HEK293 (cell line): Measurements from ENCODE around the gene TPSD1.

Experiments
- GLI4 ChIP-seq: fragments of 450-650 bp; formaldehyde crosslinking; IDR thresholded peaks from 2 replicates; pipeline ENCODE4 v1.5.1; 2016; ENCODE audit warnings: missing biosample characterization, missing genetic modification characterization
- GLIS1 ChIP-seq: fragments of 450-650 bp; formaldehyde crosslinking; IDR thresholded peaks from 2 replicates; pipeline ENCODE4 v1.5.1; 2016; ENCODE audit warnings: missing biosample characterization, missing genetic modification characterization
- HOXC10 ChIP-seq: sonication (generic); formaldehyde crosslinking; IDR thresholded peaks from 2 replicates; pipeline ENCODE4 v1.8.1; 2023; ENCODE audit warnings: mild to moderate bottlenecking, missing genetic modification reagents
- HOXD13 ChIP-seq: sonication (generic); formaldehyde crosslinking; IDR thresholded peaks from 2 replicates; pipeline ENCODE4 v1.8.0; 2022; ENCODE audit warnings: missing genetic modification reagents, borderline replicate concordance
- REPIN1 ChIP-seq: fragments of 450-650 bp; formaldehyde crosslinking; IDR thresholded peaks from 2 replicates; pipeline ENCODE4 v1.5.1; 2017; ENCODE audit warnings: missing biosample characterization, missing genetic modification characterization, low read depth
- SP7 ChIP-seq: fragments of 450-650 bp; formaldehyde crosslinking; IDR thresholded peaks from 2 replicates; pipeline ENCODE4 v1.5.1; 2016; ENCODE audit warnings: missing biosample characterization, missing genetic modification characterization
- ZBTB1 ChIP-seq: fragments of 450-650 bp; formaldehyde crosslinking; IDR thresholded peaks from 2 replicates; pipeline ENCODE4 v1.5.1; 2016; ENCODE audit warnings: missing biosample characterization, missing genetic modification characterization
- ZNF132 ChIP-seq: fragments of 450-650 bp; formaldehyde crosslinking; IDR thresholded peaks from 2 replicates; pipeline ENCODE4 v1.5.1; 2017; ENCODE audit warnings: missing biosample characterization, missing genetic modification characterization, borderline replicate concordance
- ZNF146 ChIP-seq: fragments of 450-650 bp; formaldehyde crosslinking; IDR thresholded peaks from 2 replicates; pipeline ENCODE4 v1.5.1; 2016; ENCODE audit warnings: missing biosample characterization, missing genetic modification characterization
- ZNF157 ChIP-seq: fragments of 450-650 bp; formaldehyde crosslinking; IDR thresholded peaks from 2 replicates; pipeline ENCODE4 v1.5.1; 2016; ENCODE audit warnings: missing biosample characterization, missing genetic modification characterization
- ZNF175 ChIP-seq: fragments of 450-650 bp; formaldehyde crosslinking; IDR thresholded peaks from 2 replicates; pipeline ENCODE4 v1.5.1; 2016; ENCODE audit warnings: missing biosample characterization, missing genetic modification characterization
- ZNF19 ChIP-seq: fragments of 450-650 bp; formaldehyde crosslinking; IDR thresholded peaks from 2 replicates; pipeline ENCODE4; 2016; ENCODE audit warnings: missing biosample characterization, missing genetic modification characterization, low read depth
- ZNF2 ChIP-seq: fragments of 450-650 bp; formaldehyde crosslinking; IDR thresholded peaks from 2 replicates; pipeline ENCODE4 v1.5.1; 2016; ENCODE audit warnings: missing biosample characterization, missing genetic modification characterization
- ZNF24 ChIP-seq: fragments of 450-650 bp; formaldehyde crosslinking; IDR thresholded peaks from 2 replicates; pipeline ENCODE4 v1.5.1; 2016; ENCODE audit warnings: missing biosample characterization, missing genetic modification characterization
- ZNF292 ChIP-seq: fragments of 450-650 bp; formaldehyde crosslinking; IDR thresholded peaks from 2 replicates; pipeline ENCODE4 v1.5.1; 2016; ENCODE audit warnings: low read depth, missing biosample characterization, missing genetic modification characterization, borderline replicate concordance
- ZNF324 ChIP-seq: fragments of 450-650 bp; formaldehyde crosslinking; IDR thresholded peaks from 2 replicates; pipeline ENCODE4 v1.5.1; 2016; ENCODE audit warnings: missing biosample characterization, missing genetic modification characterization
- ZNF600 ChIP-seq: fragments of 450-650 bp; formaldehyde crosslinking; IDR thresholded peaks from 2 replicates; pipeline ENCODE4 v1.5.1; 2016; ENCODE audit warnings: missing biosample characterization, missing genetic modification characterization
- ZNF610 ChIP-seq: fragments of 450-650 bp; formaldehyde crosslinking; IDR thresholded peaks from 2 replicates; pipeline ENCODE4 v1.5.1; 2016; ENCODE audit warnings: missing biosample characterization, missing genetic modification characterization, borderline replicate concordance
- ZNF621 ChIP-seq: fragments of 450-650 bp; formaldehyde crosslinking; IDR thresholded peaks from 2 replicates; pipeline ENCODE4 v1.5.1; 2017; ENCODE audit warnings: missing biosample characterization, missing genetic modification characterization
- ZNF623 ChIP-seq: fragments of 450-650 bp; formaldehyde crosslinking; IDR thresholded peaks from 2 replicates; pipeline ENCODE4 v1.5.1; 2016; ENCODE audit warnings: missing biosample characterization, missing genetic modification characterization
- ZNF677 ChIP-seq: fragments of 450-650 bp; IDR thresholded peaks from 2 replicates; pipeline ENCODE4 v1.5.0; 2018; ENCODE audit warnings: missing biosample characterization, mild to moderate bottlenecking, missing genetic modification characterization, moderate library complexity
- ZNF707 ChIP-seq: fragments of 450-650 bp; formaldehyde crosslinking; IDR thresholded peaks from 2 replicates; pipeline ENCODE4 v1.5.1; 2016; ENCODE audit warnings: missing biosample characterization, missing genetic modification characterization
- ZNF747 ChIP-seq: fragments of 450-650 bp; formaldehyde crosslinking; IDR thresholded peaks from 2 replicates; pipeline ENCODE4 v1.5.1; 2016; ENCODE audit warnings: missing biosample characterization, missing genetic modification characterization
- ZNF830 ChIP-seq: fragments of 450-650 bp; IDR thresholded peaks from 2 replicates; pipeline ENCODE4 v1.5.0; 2018; ENCODE audit warnings: missing biosample characterization, missing genetic modification characterization, low read depth, mild to moderate bottlenecking, moderate library complexity
- ZXDB ChIP-seq: fragments of 450-650 bp; formaldehyde crosslinking; IDR thresholded peaks from 2 replicates; pipeline ENCODE4 v1.5.1; 2016; ENCODE audit warnings: missing biosample characterization, missing genetic modification characterization
- TF ChIP-seq, protein P1 (sequence below): fragments of 450-650 bp; formaldehyde crosslinking; IDR thresholded peaks from 2 replicates; pipeline ENCODE4 v1.5.1; 2016; ENCODE audit warnings: missing biosample characterization, missing genetic modification characterization
- TF ChIP-seq, protein P2 (sequence below): fragments of 450-650 bp; formaldehyde crosslinking; IDR thresholded peaks from 2 replicates; pipeline ENCODE4 v1.5.1; 2017; ENCODE audit warnings: missing biosample characterization, missing genetic modification characterization
- TF ChIP-seq, protein P3 (sequence below): fragments of 450-650 bp; formaldehyde crosslinking; IDR thresholded peaks from 2 replicates; pipeline ENCODE4 v1.5.1; 2016; ENCODE audit warnings: missing biosample characterization, missing genetic modification characterization
- TF ChIP-seq, protein P4 (sequence below): fragments of 450-650 bp; IDR thresholded peaks from 2 replicates; pipeline ENCODE4 v1.5.1; 2018; ENCODE audit warnings: missing biosample characterization, mild to moderate bottlenecking, missing genetic modification characterization
- TF ChIP-seq, protein P5 (sequence below): fragments of 450-650 bp; formaldehyde crosslinking; IDR thresholded peaks from 2 replicates; pipeline ENCODE4 v1.5.1; 2017; ENCODE audit warnings: missing biosample characterization, missing genetic modification characterization
- TF ChIP-seq, protein P6 (sequence below): fragments of 450-650 bp; formaldehyde crosslinking; IDR thresholded peaks from 2 replicates; pipeline ENCODE4 v1.5.1; 2016; ENCODE audit warnings: missing biosample characterization, missing genetic modification characterization, low read depth

Gene TPSD1

DNA sequence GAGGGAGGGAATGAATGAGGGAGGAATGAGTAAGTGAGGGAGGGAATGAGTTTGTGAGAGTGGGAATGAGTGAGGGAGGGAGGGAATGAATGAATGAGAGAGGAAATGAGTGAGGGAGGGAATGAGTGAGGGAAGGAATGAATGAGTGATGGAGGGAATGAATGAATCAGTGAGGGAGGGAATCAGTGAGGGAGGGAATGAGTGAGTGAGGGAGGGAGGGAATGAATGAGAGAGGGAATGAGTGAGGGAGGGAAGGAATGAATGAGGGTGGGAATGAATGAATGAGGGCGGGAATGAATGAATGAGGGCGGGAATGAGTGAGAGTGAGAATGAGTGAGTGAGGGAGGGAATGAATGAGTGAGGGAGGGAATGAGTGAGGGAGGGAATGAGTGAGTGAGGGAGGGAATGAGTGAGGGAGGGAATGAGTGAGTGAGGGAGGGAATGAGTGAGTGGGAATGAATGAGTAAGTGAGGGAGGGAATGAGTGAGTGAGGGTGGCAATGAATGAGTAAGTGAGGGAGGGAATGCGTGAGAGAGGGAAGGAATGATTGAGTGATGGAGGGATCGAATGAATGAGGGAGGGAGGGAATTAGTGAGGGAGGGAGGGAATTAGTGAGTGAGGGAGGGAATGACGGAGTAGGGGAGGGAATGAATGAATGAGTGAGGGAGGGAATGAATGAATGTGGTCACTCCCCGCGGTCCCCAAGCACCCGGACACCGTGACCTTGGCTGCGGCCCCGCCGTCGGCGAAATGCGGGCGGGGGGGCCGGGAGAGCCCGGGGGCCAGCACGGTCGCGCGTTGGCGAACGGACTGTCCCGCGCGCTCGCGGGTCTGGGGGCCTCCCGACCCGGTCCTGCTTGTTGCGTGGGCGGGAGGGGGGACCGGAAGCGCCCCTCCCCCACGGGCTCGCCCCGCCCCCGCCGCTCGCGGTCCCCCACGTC is 52.4 kb downstream of the TPSD1 start (continued):
- TF ChIP-seq, protein P1, sequence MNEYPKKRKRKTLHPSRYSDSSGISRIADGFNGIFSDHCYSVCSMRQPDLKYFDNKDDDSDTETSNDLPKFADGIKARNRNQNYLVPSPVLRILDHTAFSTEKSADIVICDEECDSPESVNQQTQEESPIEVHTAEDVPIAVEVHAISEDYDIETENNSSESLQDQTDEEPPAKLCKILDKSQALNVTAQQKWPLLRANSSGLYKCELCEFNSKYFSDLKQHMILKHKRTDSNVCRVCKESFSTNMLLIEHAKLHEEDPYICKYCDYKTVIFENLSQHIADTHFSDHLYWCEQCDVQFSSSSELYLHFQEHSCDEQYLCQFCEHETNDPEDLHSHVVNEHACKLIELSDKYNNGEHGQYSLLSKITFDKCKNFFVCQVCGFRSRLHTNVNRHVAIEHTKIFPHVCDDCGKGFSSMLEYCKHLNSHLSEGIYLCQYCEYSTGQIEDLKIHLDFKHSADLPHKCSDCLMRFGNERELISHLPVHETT (tag by site-specific recombination) = 0 out of 2 replicates have a peak, but pooled peaks have one; percentile 32
- TF ChIP-seq, protein P2, sequence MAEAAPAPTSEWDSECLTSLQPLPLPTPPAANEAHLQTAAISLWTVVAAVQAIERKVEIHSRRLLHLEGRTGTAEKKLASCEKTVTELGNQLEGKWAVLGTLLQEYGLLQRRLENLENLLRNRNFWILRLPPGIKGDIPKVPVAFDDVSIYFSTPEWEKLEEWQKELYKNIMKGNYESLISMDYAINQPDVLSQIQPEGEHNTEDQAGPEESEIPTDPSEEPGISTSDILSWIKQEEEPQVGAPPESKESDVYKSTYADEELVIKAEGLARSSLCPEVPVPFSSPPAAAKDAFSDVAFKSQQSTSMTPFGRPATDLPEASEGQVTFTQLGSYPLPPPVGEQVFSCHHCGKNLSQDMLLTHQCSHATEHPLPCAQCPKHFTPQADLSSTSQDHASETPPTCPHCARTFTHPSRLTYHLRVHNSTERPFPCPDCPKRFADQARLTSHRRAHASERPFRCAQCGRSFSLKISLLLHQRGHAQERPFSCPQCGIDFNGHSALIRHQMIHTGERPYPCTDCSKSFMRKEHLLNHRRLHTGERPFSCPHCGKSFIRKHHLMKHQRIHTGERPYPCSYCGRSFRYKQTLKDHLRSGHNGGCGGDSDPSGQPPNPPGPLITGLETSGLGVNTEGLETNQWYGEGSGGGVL (tag by site-specific recombination) = peak; percentile 87
- TF ChIP-seq ZNF292 (tag by site-specific recombination) = no peak
- no peak for TF ChIP-seq ZNF830 (tag by site-specific recombination)
- no peak for TF ChIP-seq ZNF175 (tag by site-specific recombination)
- TF ChIP-seq, protein P3, sequence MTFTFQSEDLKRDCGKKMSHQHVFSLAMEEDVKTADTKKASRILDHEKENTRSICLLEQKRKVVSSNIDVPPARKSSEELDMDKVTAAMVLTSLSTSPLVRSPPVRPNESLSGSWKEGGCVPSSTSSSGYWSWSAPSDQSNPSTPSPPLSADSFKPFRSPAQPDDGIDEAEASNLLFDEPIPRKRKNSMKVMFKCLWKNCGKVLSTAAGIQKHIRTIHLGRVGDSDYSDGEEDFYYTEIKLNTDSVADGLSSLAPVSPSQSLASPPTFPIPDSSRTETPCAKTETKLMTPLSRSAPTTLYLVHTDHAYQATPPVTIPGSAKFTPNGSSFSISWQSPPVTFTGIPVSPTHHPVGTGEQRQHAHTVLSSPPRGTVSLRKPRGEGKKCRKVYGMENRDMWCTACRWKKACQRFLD (tag by site-specific recombination) = no peak
- peak; percentile 15; the same call in 1 of the 2 replicates for TF ChIP-seq ZNF324 (tag by site-specific recombination)
- TF ChIP-seq ZNF623 (tag by site-specific recombination) = no peak
- TF ChIP-seq ZNF610 (tag by site-specific recombination) = no peak
- TF ChIP-seq HOXD13 (CRISPR knock-in tag) = no peak
- no peak for TF ChIP-seq ZNF157 (tag by site-specific recombination)
- TF ChIP-seq, protein P4, sequence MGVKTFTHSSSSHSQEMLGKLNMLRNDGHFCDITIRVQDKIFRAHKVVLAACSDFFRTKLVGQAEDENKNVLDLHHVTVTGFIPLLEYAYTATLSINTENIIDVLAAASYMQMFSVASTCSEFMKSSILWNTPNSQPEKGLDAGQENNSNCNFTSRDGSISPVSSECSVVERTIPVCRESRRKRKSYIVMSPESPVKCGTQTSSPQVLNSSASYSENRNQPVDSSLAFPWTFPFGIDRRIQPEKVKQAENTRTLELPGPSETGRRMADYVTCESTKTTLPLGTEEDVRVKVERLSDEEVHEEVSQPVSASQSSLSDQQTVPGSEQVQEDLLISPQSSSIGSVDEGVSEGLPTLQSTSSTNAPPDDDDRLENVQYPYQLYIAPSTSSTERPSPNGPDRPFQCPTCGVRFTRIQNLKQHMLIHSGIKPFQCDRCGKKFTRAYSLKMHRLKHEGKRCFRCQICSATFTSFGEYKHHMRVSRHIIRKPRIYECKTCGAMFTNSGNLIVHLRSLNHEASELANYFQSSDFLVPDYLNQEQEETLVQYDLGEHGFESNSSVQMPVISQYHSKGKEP (tag by site-specific recombination) = no peak
- no peak for TF ChIP-seq SP7 (tag by site-specific recombination)
- peak; percentile 100 for TF ChIP-seq ZNF24 (tag by site-specific recombination)
- TF ChIP-seq, protein P5, sequence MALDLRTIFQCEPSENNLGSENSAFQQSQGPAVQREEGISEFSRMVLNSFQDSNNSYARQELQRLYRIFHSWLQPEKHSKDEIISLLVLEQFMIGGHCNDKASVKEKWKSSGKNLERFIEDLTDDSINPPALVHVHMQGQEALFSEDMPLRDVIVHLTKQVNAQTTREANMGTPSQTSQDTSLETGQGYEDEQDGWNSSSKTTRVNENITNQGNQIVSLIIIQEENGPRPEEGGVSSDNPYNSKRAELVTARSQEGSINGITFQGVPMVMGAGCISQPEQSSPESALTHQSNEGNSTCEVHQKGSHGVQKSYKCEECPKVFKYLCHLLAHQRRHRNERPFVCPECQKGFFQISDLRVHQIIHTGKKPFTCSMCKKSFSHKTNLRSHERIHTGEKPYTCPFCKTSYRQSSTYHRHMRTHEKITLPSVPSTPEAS (tag by site-specific recombination) = no peak
- no peak for TF ChIP-seq ZNF747 (tag by site-specific recombination)
- no peak; the same call in 1 of the 2 replicates for TF ChIP-seq ZNF146 (tag by site-specific recombination)
- peak; percentile 4; the same call in 1 of the 2 replicates for TF ChIP-seq ZXDB
- TF ChIP-seq ZNF132 (tag by site-specific recombination) = no peak
- no peak for TF ChIP-seq ZNF621
- no peak for TF ChIP-seq REPIN1 (tag by site-specific recombination)
- TF ChIP-seq ZNF19 (tag by site-specific recombination) = no peak
- peak; percentile 8; the same call in 1 of the 2 replicates for TF ChIP-seq ZNF2
- TF ChIP-seq ZNF677 (tag by site-specific recombination) = no peak
- 0 out of 2 replicates have a peak, but pooled peaks have one; percentile 43 for TF ChIP-seq ZBTB1 (tag by site-specific recombination)
- peak; percentile 7; the same call in 1 of the 2 replicates for TF ChIP-seq GLIS1 (tag by site-specific recombination)
- TF ChIP-seq HOXC10 (CRISPR knock-in tag) = no peak
- 0 out of 2 replicates have a peak, but pooled peaks have one; percentile 12 for TF ChIP-seq GLI4
- TF ChIP-seq ZNF600 (tag by site-specific recombination) = peak; percentile 41; the same call in 1 of the 2 replicates
- no peak for TF ChIP-seq ZNF707
- TF ChIP-seq, protein P6, sequence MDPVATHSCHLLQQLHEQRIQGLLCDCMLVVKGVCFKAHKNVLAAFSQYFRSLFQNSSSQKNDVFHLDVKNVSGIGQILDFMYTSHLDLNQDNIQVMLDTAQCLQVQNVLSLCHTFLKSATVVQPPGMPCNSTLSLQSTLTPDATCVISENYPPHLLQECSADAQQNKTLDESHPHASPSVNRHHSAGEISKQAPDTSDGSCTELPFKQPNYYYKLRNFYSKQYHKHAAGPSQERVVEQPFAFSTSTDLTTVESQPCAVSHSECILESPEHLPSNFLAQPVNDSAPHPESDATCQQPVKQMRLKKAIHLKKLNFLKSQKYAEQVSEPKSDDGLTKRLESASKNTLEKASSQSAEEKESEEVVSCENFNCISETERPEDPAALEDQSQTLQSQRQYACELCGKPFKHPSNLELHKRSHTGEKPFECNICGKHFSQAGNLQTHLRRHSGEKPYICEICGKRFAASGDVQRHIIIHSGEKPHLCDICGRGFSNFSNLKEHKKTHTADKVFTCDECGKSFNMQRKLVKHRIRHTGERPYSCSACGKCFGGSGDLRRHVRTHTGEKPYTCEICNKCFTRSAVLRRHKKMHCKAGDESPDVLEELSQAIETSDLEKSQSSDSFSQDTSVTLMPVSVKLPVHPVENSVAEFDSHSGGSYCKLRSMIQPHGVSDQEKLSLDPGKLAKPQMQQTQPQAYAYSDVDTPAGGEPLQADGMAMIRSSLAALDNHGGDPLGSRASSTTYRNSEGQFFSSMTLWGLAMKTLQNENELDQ (tag by site-specific recombination) = no peak
